ENCODE results near the gene FIBCD1.

GRCh38 chr9:130868230-130868629 is 70.8 kb downstream of the FIBCD1 start:
- TF ChIP-seq POLR2AphosphoS5 (IDR thresholded peaks at IDR 0.05) (no peak), CTCF (IDR thresholded peaks at IDR 0.05) (no peak)

Data from stomach (tissue), 4 donors.